HCT116 (cell line): ENCODE data around the gene SEMA5B. TPM values are rescaled to one million over a fixed set of nuclear protein-coding genes. Genes with fewer than 3 reads are reported as not detected.

Experiments
- ATAC-seq: fragments of 200-7000 bp; cut with Tn5 transposase; 2 replicates; pipeline ENCODE4 v1.9.1; 2020; ENCODE audit warnings: mild to moderate bottlenecking, moderate library complexity
- BruUV-seq: library from RNA; stranded (reverse); fragments of 400-500 nt; replicated peaks from 2 replicates; lab custom pipeline; 2021; lab: Mats Ljungman, UMichigan
- CTCF ChIA-PET: fragments of 300-600 bp; sonication (Branson Sonifier 250); formaldehyde crosslinking; loops from one replicate; lab custom pipeline; 2021; ENCODE audit warnings: antibody characterized with exemption; lab: Charles Lee
- POLR2A ChIA-PET: fragments of 300-600, 350-600 bp; sonication (Branson Sonifier 250); formaldehyde crosslinking; loops from one replicate; lab custom pipeline; 2021; ENCODE audit warnings: antibody characterized with exemption; lab: Charles Lee
- RAD21 ChIA-PET, 2 experiments: fragments of 300-600 bp; sonication (Branson Sonifier 250); formaldehyde crosslinking; loops; one replicate each; lab custom pipeline; 2023; ENCODE audit warnings: low total read pairs in 2 of 2; ENCODE audit not compliant: uncharacterized antibody in 2 of 2, unreplicated experiment in 2 of 2, low non-redundant PET in 1 of 2; lab: Charles Lee
- DNase-seq: peaks from one replicate; pipeline ENCODE4 v3.0.0-alpha.2; 2010; ENCODE audit warnings: low read depth, low spot score
- H2AFZ ChIP-seq: fragments of 200-600 bp; shearing (Covaris generic), sonication (generic); 2 replicates; pipeline ENCODE4 v1.6.1; 2017; ENCODE audit warnings: low read depth, mixed run types, mixed read lengths, antibody characterized with exemption, low read length; ENCODE audit not compliant: poor library complexity, severe bottlenecking
- H3K27ac ChIP-seq: 2 replicates; pipeline ENCODE4 v1.5.1; 2012; ENCODE audit warnings: low read depth, low read length
- H3K27me3 ChIP-seq: fragments of 200-600 bp; sonication (generic); 2 replicates; pipeline ENCODE4 v1.6.1; 2016; ENCODE audit warnings: mixed run types, low read length, mixed read lengths; ENCODE audit not compliant: insufficient read depth
- H3K36me3 ChIP-seq, 2 experiments: fragments of 200-500 bp in 1 of 2; fragments of 200-600 bp in 1 of 2; sonication (Bioruptor generic) in 1 of 2; sonication (generic) in 1 of 2; 2 replicates each; pipeline versions ENCODE4 v1.5.1 to v1.6.1; 2014 to 2016; ENCODE audit warnings: low read length in 2 of 2, inconsistent platforms in 1 of 2, mixed read lengths in 1 of 2, mixed run types in 1 of 2; ENCODE audit not compliant: insufficient read depth in 2 of 2, control insufficient read depth in 1 of 2
- H3K4me1 ChIP-seq, 2 experiments: fragments of 200-600 bp in 1 of 2; sonication (generic) in 1 of 2; 2 replicates each; pipeline versions ENCODE4 v1.5.1 to v1.6.1; 2012 to 2017; ENCODE audit warnings: low read length in 2 of 2, inconsistent platforms in 1 of 2, mild to moderate bottlenecking in 1 of 2, mixed read lengths in 1 of 2, mixed run types in 1 of 2, moderate library complexity in 1 of 2; ENCODE audit not compliant: insufficient read depth in 2 of 2, control insufficient read depth in 1 of 2
- H3K4me2 ChIP-seq: fragments of 200-600 bp; sonication (generic); 2 replicates; pipeline ENCODE4 v1.6.1; 2017; ENCODE audit warnings: mixed run types, low read length, mixed read lengths
- H3K4me3 ChIP-seq, 2 experiments: fragments of 200-600 bp in 1 of 2; sonication (generic) in 1 of 2; replicated peaks in 1 of 2; 2 replicates each; pipeline ENCODE4 v1.5.1; 2011 to 2016; ENCODE audit warnings: low read length in 2 of 2, control low read depth in 1 of 2, low read depth in 1 of 2, mild to moderate bottlenecking in 1 of 2, mixed read lengths in 1 of 2, mixed run types in 1 of 2
- H3K79me2 ChIP-seq: fragments of 200-600 bp; sonication (generic); 2 replicates; pipeline ENCODE4 v1.6.1; 2017; ENCODE audit warnings: mild to moderate bottlenecking, mixed run types, low read length, moderate library complexity, mixed read lengths; ENCODE audit not compliant: insufficient read depth
- H3K9ac ChIP-seq: fragments of 200-600 bp; sonication (generic); 2 replicates; pipeline ENCODE4 v1.6.1; 2016; ENCODE audit warnings: low read length, mixed read lengths
- H3K9me2 ChIP-seq: fragments of 200-600 bp; sonication (generic), shearing (Covaris generic); 2 replicates; pipeline ENCODE4 v1.6.1; 2017; ENCODE audit warnings: mixed run types, mild to moderate bottlenecking, moderate library complexity; ENCODE audit not compliant: insufficient read depth
- H3K9me3 ChIP-seq, 2 experiments: fragments of 200-500 bp in 1 of 2; fragments of 200-600 bp in 1 of 2; sonication (Bioruptor generic) in 1 of 2; sonication (generic) in 1 of 2; 2 replicates each; pipeline ENCODE4 v1.6.1; 2014 to 2017; ENCODE audit warnings: low read length in 2 of 2, mixed read lengths in 2 of 2, inconsistent platforms in 1 of 2, low read depth in 1 of 2, mild to moderate bottlenecking in 1 of 2, mixed run types in 1 of 2, moderate library complexity in 1 of 2; ENCODE audit not compliant: control insufficient read depth in 1 of 2, insufficient read depth in 1 of 2
- H4K20me1 ChIP-seq: fragments of 200-600 bp; sonication (generic), shearing (Covaris generic); 2 replicates; pipeline ENCODE4 v1.6.1; 2017; ENCODE audit warnings: mixed run types, mild to moderate bottlenecking, moderate library complexity; ENCODE audit not compliant: insufficient read depth
- CBX3 ChIP-seq: IDR thresholded peaks from 2 replicates; pipeline ENCODE4 v1.6.1; 2012; ENCODE audit warnings: low read depth
- CEBPB ChIP-seq: IDR thresholded peaks from 2 replicates; pipeline ENCODE4 v1.6.1; 2012; ENCODE audit warnings: low read depth
- ELF1 ChIP-seq: IDR thresholded peaks from 2 replicates; pipeline ENCODE4 v1.6.1; 2012; ENCODE audit warnings: low read depth, borderline replicate concordance
- EZH2 ChIP-seq: fragments of 200-600 bp; sonication (generic); IDR thresholded peaks from 2 replicates; pipeline ENCODE4 v1.6.1; 2017; ENCODE audit warnings: antibody characterized with exemption, mixed run types
- EZH2phosphoT487 ChIP-seq: fragments of 200-600 bp; IDR thresholded peaks from 2 replicates; pipeline ENCODE4 v1.6.1; 2018; ENCODE audit warnings: antibody characterized with exemption, borderline replicate concordance
- FOSL1 ChIP-seq: IDR thresholded peaks from 2 replicates; pipeline ENCODE4 v1.6.1; 2012; ENCODE audit warnings: low read depth
- JUND ChIP-seq: IDR thresholded peaks from 2 replicates; pipeline ENCODE4 v1.6.1; 2012
- POLR2A ChIP-seq: IDR thresholded peaks from 2 replicates; pipeline ENCODE4 v1.7.0; 2011; ENCODE audit warnings: borderline replicate concordance; ENCODE audit not compliant: insufficient read depth, insufficient read length; ENCODE audit errors: extremely low read depth
- POLR2AphosphoS5 ChIP-seq: IDR thresholded peaks from 2 replicates; pipeline ENCODE4 v1.6.1; 2011; ENCODE audit warnings: mild to moderate bottlenecking, low read depth, low read length, moderate library complexity
- SIN3A ChIP-seq: IDR thresholded peaks from 2 replicates; pipeline ENCODE4 v1.6.1; 2012; ENCODE audit warnings: low read depth
- SP1 ChIP-seq: IDR thresholded peaks from 2 replicates; pipeline ENCODE4 v1.6.1; 2012; ENCODE audit warnings: low read depth
- SRF ChIP-seq: IDR thresholded peaks from 2 replicates; pipeline ENCODE4 v1.6.1; 2012; ENCODE audit warnings: low read depth
- TCF7L2 ChIP-seq: IDR thresholded peaks from 2 replicates; pipeline ENCODE4 v1.7.0; 2011; ENCODE audit warnings: borderline replicate concordance, inconsistent platforms; ENCODE audit not compliant: insufficient read depth, insufficient read length; ENCODE audit errors: extremely low read depth
- ZNF274 ChIP-seq: fragments of 200-500 bp; sonication (Bioruptor generic); IDR thresholded peaks from 2 replicates; pipeline ENCODE4 v1.6.1; 2014; ENCODE audit warnings: mild to moderate bottlenecking, low read depth, low read length, inconsistent platforms
- intact Hi-C: fragments of 100-400 bp; cut with micrococcal nuclease; formaldehyde crosslinking; loops from 2 replicates; pipeline ENCODE4 v1.10.0; 2022
- total RNA-seq: library from RNA; stranded (reverse); gene quantifications from one replicate; pipeline ENCODE4 v1.2.1, GENCODE V29; 2021; ENCODE audit not compliant: unreplicated experiment
- TF ChIP-seq, protein P1 (sequence below): IDR thresholded peaks from 2 replicates; pipeline ENCODE4 v1.6.1; 2012; ENCODE audit warnings: low read depth
- TF ChIP-seq, protein P2 (sequence below): IDR thresholded peaks from 2 replicates; pipeline ENCODE4 v1.6.1; 2012

Gene SEMA5B
- total RNA-seq, 1 experiment from 2014 or later, result 0.15 TPM

DNA sequence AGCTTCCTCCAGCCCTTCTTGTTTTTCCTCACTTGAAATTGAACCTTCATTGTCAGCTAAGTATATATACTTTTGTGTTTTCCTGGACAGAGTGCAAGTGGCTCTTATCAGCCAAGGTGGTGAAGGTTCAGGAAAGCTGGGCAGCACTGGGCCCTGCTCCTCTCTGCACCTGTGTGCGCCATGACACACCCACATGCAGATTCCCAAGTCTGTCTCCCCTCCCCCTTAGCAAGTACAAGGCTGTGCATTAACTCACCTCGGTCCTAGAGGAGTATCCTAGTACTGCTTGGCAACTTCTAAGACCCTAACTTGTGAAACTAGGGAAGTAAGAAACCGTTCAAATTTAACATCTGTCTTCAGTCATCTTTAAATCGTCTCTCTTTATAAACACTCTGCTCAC, 146.9 kb downstream of the SEMA5B start (continued):
- TF ChIP-seq, protein P1, sequence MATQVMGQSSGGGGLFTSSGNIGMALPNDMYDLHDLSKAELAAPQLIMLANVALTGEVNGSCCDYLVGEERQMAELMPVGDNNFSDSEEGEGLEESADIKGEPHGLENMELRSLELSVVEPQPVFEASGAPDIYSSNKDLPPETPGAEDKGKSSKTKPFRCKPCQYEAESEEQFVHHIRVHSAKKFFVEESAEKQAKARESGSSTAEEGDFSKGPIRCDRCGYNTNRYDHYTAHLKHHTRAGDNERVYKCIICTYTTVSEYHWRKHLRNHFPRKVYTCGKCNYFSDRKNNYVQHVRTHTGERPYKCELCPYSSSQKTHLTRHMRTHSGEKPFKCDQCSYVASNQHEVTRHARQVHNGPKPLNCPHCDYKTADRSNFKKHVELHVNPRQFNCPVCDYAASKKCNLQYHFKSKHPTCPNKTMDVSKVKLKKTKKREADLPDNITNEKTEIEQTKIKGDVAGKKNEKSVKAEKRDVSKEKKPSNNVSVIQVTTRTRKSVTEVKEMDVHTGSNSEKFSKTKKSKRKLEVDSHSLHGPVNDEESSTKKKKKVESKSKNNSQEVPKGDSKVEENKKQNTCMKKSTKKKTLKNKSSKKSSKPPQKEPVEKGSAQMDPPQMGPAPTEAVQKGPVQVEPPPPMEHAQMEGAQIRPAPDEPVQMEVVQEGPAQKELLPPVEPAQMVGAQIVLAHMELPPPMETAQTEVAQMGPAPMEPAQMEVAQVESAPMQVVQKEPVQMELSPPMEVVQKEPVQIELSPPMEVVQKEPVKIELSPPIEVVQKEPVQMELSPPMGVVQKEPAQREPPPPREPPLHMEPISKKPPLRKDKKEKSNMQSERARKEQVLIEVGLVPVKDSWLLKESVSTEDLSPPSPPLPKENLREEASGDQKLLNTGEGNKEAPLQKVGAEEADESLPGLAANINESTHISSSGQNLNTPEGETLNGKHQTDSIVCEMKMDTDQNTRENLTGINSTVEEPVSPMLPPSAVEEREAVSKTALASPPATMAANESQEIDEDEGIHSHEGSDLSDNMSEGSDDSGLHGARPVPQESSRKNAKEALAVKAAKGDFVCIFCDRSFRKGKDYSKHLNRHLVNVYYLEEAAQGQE, result no peak

DNA sequence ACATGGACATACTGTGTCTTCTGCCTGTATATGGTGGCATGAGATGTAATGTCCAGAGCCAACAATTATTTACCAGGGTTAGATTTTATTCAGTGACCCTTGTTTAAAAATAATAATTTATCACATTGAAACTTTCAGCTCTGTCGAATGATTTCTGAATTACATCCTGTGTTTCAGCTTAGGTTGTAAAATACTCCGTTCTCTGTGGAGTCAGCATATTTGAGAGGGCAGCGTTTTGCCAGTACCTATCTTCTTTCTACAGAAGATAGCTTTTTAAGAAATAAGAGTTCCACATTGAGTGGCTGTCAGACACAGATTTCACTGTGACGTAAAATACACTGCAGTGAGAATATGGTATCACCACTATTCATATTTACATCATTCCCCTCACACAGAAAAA, 147.4 kb downstream of the SEMA5B start:
- no peaks in the 10 kb centered on the region for H3K9me2 ChIP-seq
- no peak overlapping the region for H3K4me3 ChIP-seq
- no peaks in the 10 kb centered on the region for H3K9me3 ChIP-seq
- H2AFZ ChIP-seq, result no peak overlapping the region
- H4K20me1 ChIP-seq, result no peaks in the 10 kb centered on the region
- H3K4me1 ChIP-seq, result no peaks in the 10 kb centered on the region
- no peak overlapping the region for H3K9ac ChIP-seq
- DNase-seq, result no peak
- H3K27me3 ChIP-seq, result no peaks in the 10 kb centered on the region
- BruUV-seq, result no TSS peak
- H3K79me2 ChIP-seq, result no peaks in the 10 kb centered on the region
- ChIA-PET CTCF (no interaction called here), RAD21 (no interaction called here), POLR2A (no interaction called here)
- H3K27ac ChIP-seq, result no peak overlapping the region
- intact Hi-C loops, result no loop called here
- no peak for ATAC-seq
- no peaks in the 10 kb centered on the region for H3K36me3 ChIP-seq
- H3K4me2 ChIP-seq, result no peak overlapping the region
- TF ChIP-seq ZNF274 (no peak), CBX3 (no peak), EZH2 (no peak), POLR2A (no peak), POLR2AphosphoS5 (no peak), SRF (no peak), SP1 (no peak), TCF7L2 (no peak), SIN3A (no peak), EZH2phosphoT487 (no peak), JUND (no peak), ELF1 (no peak), FOSL1 (no peak), CEBPB (no peak)
- TF ChIP-seq, protein P2, sequence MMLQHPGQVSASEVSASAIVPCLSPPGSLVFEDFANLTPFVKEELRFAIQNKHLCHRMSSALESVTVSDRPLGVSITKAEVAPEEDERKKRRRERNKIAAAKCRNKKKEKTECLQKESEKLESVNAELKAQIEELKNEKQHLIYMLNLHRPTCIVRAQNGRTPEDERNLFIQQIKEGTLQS, result no peak
